Duodenal mucosa (tissue), 2 donors: ENCODE results near the gene F7.

ENCODE experiments used
- H3K27ac ChIP-seq: one replicate; pipeline ENCODE4 v1.7.0; 2013; ENCODE audit warnings: low read depth, low read length
- H3K27me3 ChIP-seq, 2 donors: one replicate each; pipeline ENCODE4 v1.7.0; 2013; ENCODE audit warnings: low read length in 2 of 2, control low read depth in 1 of 2; ENCODE audit not compliant: insufficient read depth in 2 of 2, control insufficient read depth in 1 of 2
- H3K36me3 ChIP-seq, 2 donors: one replicate each; pipeline ENCODE4 v1.7.0; 2013; ENCODE audit warnings: low read length in 2 of 2, control low read depth in 1 of 2; ENCODE audit not compliant: insufficient read depth in 2 of 2, control insufficient read depth in 1 of 2
- H3K4me1 ChIP-seq, 2 donors: one replicate each; pipeline ENCODE4 v1.7.0; 2013; ENCODE audit warnings: low read length in 2 of 2, control low read depth in 1 of 2; ENCODE audit not compliant: insufficient read depth in 2 of 2, control insufficient read depth in 1 of 2
- H3K4me3 ChIP-seq, 2 donors: one replicate each; pipeline ENCODE4 v1.7.0; 2013; ENCODE audit warnings: low read length in 2 of 2, low read depth in 1 of 2
- H3K9ac ChIP-seq, 2 donors: one replicate each; pipeline ENCODE4 v1.7.0; 2013; ENCODE audit warnings: low read length in 2 of 2, low read depth in 1 of 2
- H3K9me3 ChIP-seq, 2 donors: one replicate each; pipeline ENCODE4 v1.7.0; 2013; ENCODE audit warnings: low read length in 2 of 2, control low read depth in 1 of 2; ENCODE audit not compliant: control insufficient read depth in 1 of 2

The F7 gene

GRCh38 chr13:113140677-113141600 lies 35.3 kb downstream of the F7 start:
- H3K27me3 ChIP-seq, result no peaks in the 10 kb centered on the region
- no peaks in the 10 kb centered on the region for H3K4me1 ChIP-seq
- no peaks in the 10 kb centered on the region for H3K36me3 ChIP-seq
- no peak overlapping the region for H3K27ac ChIP-seq
- no peaks in the 10 kb centered on the region for H3K9me3 ChIP-seq
- H3K4me3 ChIP-seq, result no peak overlapping the region
- H3K9ac ChIP-seq, result no peak overlapping the region

- Histone ChIP-seq H3K27me3 (no peaks in the 10 kb centered on the region), H3K9ac (no peak overlapping the region), H3K4me1 (no peaks in the 10 kb centered on the region), H3K4me3 (no peak overlapping the region), H3K27ac (no peak overlapping the region), H3K9me3 (no peaks in the 10 kb centered on the region), H3K36me3 (no peaks in the 10 kb centered on the region)
These were observed 36.0 kb downstream of the F7 start for GRCh38 chr13:113141601-113141970.

- no peaks in the 10 kb centered on the region for H3K4me1 ChIP-seq
- H3K27ac ChIP-seq, result no peak overlapping the region
- H3K4me3 ChIP-seq, result no peak overlapping the region
- no peaks in the 10 kb centered on the region for H3K27me3 ChIP-seq
- no peaks in the 10 kb centered on the region for H3K9me3 ChIP-seq
- no peak overlapping the region for H3K9ac ChIP-seq
- no peaks in the 10 kb centered on the region for H3K36me3 ChIP-seq
These were observed 37.3 kb downstream of the F7 start for GRCh38 chr13:113142876-113143275.

- H3K4me3 ChIP-seq, result no peak overlapping the region
- no peaks in the 10 kb centered on the region for H3K9me3 ChIP-seq
- H3K9ac ChIP-seq, result no peak overlapping the region
These were observed 38.1 kb downstream of the F7 start for GRCh38 chr13:113143466-113144254.

GRCh38 chr13:113144255-113144629 lies 38.7 kb downstream of the F7 start:
- H3K27me3 ChIP-seq, result no peaks in the 10 kb centered on the region
- no peak overlapping the region for H3K27ac ChIP-seq
- H3K4me1 ChIP-seq, result no peaks in the 10 kb centered on the region
- no peaks in the 10 kb centered on the region for H3K9me3 ChIP-seq
- no peak overlapping the region for H3K4me3 ChIP-seq
- H3K36me3 ChIP-seq, result no peaks in the 10 kb centered on the region
- no peak overlapping the region for H3K9ac ChIP-seq

More at GRCh38 chr13:113143466-113144254, 38.1 kb downstream of the F7 start:
- no peaks in the 10 kb centered on the region for H3K27me3 ChIP-seq
- H3K27ac ChIP-seq, result no peak overlapping the region
- H3K36me3 ChIP-seq, result no peaks in the 10 kb centered on the region
- no peaks in the 10 kb centered on the region for H3K4me1 ChIP-seq

- no peaks in the 10 kb centered on the region for H3K36me3 ChIP-seq
- no peaks in the 10 kb centered on the region for H3K9me3 ChIP-seq
- no peak overlapping the region for H3K4me3 ChIP-seq
- no peak overlapping the region for H3K27ac ChIP-seq
- no peak overlapping the region for H3K9ac ChIP-seq
- H3K4me1 ChIP-seq, result no peaks in the 10 kb centered on the region
- H3K27me3 ChIP-seq, result no peaks in the 10 kb centered on the region
These were observed 39.9 kb downstream of the F7 start for GRCh38 chr13:113145496-113145895.

- no peak overlapping the region for H3K9ac ChIP-seq
- no peak overlapping the region for H3K4me3 ChIP-seq
- H3K9me3 ChIP-seq, result no peaks in the 10 kb centered on the region
- H3K27me3 ChIP-seq, result no peaks in the 10 kb centered on the region
- no peak overlapping the region for H3K27ac ChIP-seq
- H3K4me1 ChIP-seq, result no peaks in the 10 kb centered on the region
- no peaks in the 10 kb centered on the region for H3K36me3 ChIP-seq
These were observed 40.5 kb downstream of the F7 start for GRCh38 chr13:113145911-113146598.

GRCh38 chr13:113146750-113147149 lies 41.2 kb downstream of the F7 start:
- Histone ChIP-seq H3K36me3 (no peaks in the 10 kb centered on the region), H3K9ac (no peak overlapping the region), H3K27ac (no peak overlapping the region), H3K27me3 (peaks cover 0 to 2% of the 10 kb centered on the region in 2 donors), H3K4me3 (no peak overlapping the region), H3K4me1 (no peaks in the 10 kb centered on the region), H3K9me3 (no peaks in the 10 kb centered on the region)

GRCh38 chr13:113147206-113147605 lies 41.6 kb downstream of the F7 start:
- Histone ChIP-seq H3K4me1 (peaks cover 0 to 3% of the 10 kb centered on the region in 2 donors), H3K27ac (no peak overlapping the region)

GRCh38 chr13:113148407-113148806 lies 42.8 kb downstream of the F7 start:
- Histone ChIP-seq H3K9ac (no peak overlapping the region), H3K36me3 (no peaks in the 10 kb centered on the region), H3K9me3 (no peaks in the 10 kb centered on the region), H3K27me3 (peaks cover 0 to 6% of the 10 kb centered on the region in 2 donors), H3K4me3 (no peak overlapping the region), H3K4me1 (peaks cover 6 to 15% of the 10 kb centered on the region in 2 donors), H3K27ac (no peak overlapping the region)

More at GRCh38 chr13:113147206-113147605, 41.6 kb downstream of the F7 start:
- Histone ChIP-seq H3K4me3 (no peak overlapping the region), H3K27me3 (peaks cover 0 to 6% of the 10 kb centered on the region in 2 donors), H3K9ac (no peak overlapping the region), H3K9me3 (no peaks in the 10 kb centered on the region), H3K36me3 (no peaks in the 10 kb centered on the region)
